Hepatocyte (in vitro differentiated cells): ENCODE measurements around the gene TPK1.

Experiments
- CTCF ChIP-seq: fragments of 200-600 bp; sonication (generic); IDR thresholded peaks from 2 replicates; pipeline ENCODE4 v1.5.1; 2016; ENCODE audit warnings: antibody characterized with exemption, mild to moderate bottlenecking; ENCODE audit not compliant: poor library complexity
- EZH2 ChIP-seq: fragments of 200-600 bp; sonication (generic); IDR thresholded peaks from 2 replicates; pipeline ENCODE4 v1.6.1; 2016; ENCODE audit warnings: antibody characterized with exemption, mild to moderate bottlenecking, borderline replicate concordance

GRCh38 chr7:144792050-144792449, 43.8 kb downstream of the TPK1 start:
- TF ChIP-seq CTCF = no peak
- TF ChIP-seq EZH2 = no peak
